LHCN-M2 (cell line): Measurements from ENCODE around the gene UNC93A. TPM values are rescaled to one million over a fixed set of nuclear protein-coding genes. Genes with fewer than 3 reads are reported as not detected.
"Not testable (repeated sequence)": the region's sequence is repeated elsewhere in the genome, so short reads cannot be mapped to it uniquely, and the experiment has no call there.

ENCODE experiments used
- DNase-seq: peaks from one replicate; pipeline ENCODE4 v3.0.0-alpha.2; 2012; ENCODE audit warnings: low read depth
- polyA plus RNA-seq: library from polyadenylated mRNA; unstranded; fragments of >200 nt; gene quantifications from one replicate; pipeline ENCODE4 v1.2.1, GENCODE V29; 2012; ENCODE audit warnings: missing spikeins
- total RNA-seq: library from RNA; depleted of rRNA; stranded (reverse); fragments of >200 nt; gene quantifications from 2 replicates; pipeline ENCODE4 v1.2.3, GENCODE V29; 2014; rRNA removed

Gene UNC93A
- total RNA-seq, result not detected in 2 replicates
- polyA plus RNA-seq, result not detected

GRCh38 chr6:167290786-167291622 is at the start of gene UNC93A:
Gene UNC93A, plus strand, starts transcription at chr6:167291315. Its CDS starts 175 bp downstream, at chr6:167291490.
- no peak for DNase-seq

DNA sequence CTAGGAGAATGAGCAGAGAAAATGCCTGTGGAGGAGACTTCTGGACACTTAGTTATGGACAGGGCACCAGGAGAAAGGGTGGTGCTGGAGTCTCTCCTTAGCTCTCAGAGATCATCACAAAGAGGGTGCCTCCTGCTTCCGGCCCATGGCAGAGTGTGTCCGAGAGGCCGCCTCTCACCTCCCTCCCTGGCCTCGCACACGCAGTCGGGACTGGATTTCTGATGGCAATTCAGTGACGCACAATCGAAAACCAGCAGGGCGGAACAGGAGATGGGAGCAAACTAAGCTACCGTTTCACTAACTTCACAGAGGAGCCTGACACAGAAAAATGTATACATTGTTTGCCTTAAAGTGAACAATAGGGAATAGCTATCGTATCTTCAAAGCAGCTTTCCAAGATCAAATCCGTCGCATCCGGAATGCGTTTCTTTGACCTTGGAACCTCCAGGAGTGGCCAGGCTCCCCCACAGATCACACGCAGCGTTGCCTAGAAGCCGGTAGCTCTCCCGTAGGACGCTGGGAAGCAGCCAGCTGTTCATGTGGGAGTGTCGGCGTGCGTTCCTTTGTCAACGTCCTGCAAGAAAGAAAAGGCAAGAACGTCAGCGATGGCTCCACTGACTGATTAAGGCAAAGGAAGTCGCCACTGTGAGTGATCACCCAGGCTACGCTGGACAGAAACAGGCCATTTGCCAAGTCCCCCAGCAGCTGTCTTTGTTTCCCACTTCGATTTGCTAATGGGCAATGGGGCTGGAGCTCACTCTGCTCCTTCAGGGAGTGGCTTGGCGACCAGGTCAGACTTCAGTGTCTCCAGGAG is 49.6 kb upstream of the UNC93A start:
- DNase-seq, result not testable (repeated sequence)

GRCh38 chr6:167242135-167242506 is 49.0 kb upstream of the UNC93A start:
- DNase-seq, result not testable (repeated sequence)

DNA sequence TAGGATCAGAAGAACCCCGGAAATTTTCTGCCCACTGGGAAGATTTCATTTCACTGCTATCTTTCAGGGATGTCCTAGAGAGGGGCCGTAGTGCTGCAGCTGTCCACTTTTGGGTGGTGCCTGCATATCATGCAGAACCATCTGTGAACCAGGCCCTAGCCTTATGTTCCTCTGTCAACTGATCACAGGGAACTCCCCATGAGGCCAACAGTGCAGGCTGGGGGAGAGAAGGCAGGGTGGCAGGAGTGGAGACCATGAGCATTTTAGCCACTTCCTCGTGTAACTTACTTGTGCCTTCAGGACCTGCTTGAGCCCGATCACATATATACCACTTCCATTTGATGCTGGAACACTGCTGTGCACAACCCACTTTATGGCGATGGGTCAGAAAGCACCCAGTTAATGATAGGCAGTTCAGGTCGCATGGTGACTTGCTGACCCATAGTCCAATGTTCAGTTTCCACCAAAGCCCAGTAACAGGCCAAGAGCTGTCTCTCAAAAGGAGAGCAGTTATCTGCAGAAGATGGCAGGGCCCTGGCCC is 48.5 kb upstream of the UNC93A start:
- not testable (repeated sequence) for DNase-seq

GRCh38 chr6:167244064-167244960 is 46.8 kb upstream of the UNC93A start:
- no peak for DNase-seq

DNA sequence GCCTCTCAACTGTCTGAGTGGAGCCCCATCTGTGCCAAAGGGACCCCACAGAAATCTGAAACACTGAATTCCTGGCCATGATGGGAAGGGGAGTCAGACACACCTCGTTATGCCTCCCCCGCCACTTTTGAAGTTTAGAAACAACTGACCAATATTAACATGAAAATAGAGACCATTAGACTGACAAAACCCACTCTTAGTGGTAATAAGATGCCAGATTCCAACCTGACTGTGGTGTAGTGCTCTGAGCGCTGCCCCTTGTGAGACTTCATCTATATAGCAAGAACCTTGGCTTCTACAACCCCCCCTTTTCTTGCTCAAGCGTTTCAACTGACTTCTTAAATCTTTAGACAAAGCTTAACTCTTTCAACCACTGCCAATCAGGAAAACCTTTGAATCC is 46.1 kb upstream of the UNC93A start:
- DNase-seq, result no peak

GRCh38 chr6:167245591-167245990 is 45.5 kb upstream of the UNC93A start:
- DNase-seq, result no peak

GRCh38 chr6:167247814-167248595 is 43.1 kb upstream of the UNC93A start:
- DNase-seq, result no peak

- not testable (repeated sequence) for DNase-seq
Observed at GRCh38 chr6:167248878-167249455, 42.1 kb upstream of the UNC93A start.

DNA sequence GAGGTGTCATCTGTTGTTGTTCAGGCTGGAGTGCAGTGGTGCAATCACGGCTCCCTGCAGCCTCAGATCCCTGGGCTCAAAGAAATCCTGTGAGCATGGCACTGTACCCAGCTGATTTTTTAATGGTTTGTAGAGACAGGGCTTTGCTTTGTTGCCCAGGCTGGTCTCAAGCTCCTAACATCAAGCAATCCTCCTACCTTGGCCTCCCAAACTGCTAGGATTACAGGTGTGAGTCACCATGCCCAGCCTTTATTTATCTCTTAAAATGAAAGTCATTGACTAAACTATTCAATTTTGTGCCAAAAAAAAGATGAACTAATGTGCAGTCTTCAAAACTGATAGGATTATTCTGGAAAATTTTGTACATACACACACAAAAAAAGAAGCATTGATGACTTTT is 38.8 kb upstream of the UNC93A start:
- DNase-seq, result no peak

GRCh38 chr6:167255918-167256553 is 35.1 kb upstream of the UNC93A start:
- no peak for DNase-seq

GRCh38 chr6:167258646-167259045 is 32.5 kb upstream of the UNC93A start:
- DNase-seq, result no peak

- DNase-seq, result not testable (repeated sequence)
Observed at GRCh38 chr6:167266057-167266829, 24.9 kb upstream of the UNC93A start.

DNA sequence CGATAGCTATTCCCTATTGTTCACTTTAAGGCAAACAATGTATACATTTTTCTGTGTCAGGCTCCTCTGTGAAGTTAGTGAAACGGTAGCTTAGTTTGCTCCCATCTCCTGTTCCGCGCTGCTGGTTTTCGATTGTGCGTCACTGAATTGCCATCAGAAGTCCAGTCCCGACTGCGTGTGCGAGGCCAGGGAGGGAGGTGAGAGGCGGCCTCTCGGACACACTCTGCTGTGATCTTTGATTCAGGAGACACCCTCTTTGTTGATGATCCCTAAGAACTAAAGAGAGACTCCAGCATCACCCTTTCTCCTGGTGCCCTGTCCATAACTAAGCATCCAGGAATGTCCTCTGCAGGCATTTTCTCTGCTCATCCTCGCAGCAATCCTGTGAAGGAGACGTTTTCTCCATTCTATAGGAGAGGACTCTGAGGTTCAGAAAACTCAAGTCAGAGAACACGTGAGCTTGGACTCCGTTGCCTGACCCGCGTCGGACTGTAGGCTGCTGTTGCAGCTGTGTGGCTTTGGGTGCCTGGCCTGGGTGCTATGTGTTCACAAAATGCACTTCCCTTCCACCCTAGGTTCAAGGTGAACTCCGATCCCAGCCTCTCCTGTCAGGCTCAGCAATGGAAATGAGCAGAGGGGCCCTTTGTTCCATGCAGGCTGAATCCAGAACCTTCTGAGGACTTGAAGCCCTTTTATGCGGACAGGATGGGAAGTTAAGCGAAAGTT is 24.1 kb upstream of the UNC93A start:
- no peak for DNase-seq

DNA sequence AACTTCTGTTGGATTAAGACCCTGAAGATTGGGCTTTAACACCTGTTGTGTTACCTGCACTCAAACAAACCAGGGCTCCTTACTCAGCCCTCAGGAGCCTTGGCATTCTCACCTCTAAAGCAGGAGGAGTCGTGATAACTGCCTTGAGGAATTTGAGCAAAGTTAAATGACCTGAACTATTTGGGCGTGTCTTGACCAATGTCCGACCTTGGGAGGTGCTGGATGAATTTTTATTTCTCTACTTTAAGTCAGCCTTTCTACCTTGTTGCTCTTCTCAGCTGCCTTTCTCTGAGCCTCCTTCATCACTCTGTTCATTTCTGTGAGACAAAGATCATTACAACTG is 23.6 kb upstream of the UNC93A start:
- DNase-seq, result not testable (repeated sequence)

- DNase-seq, result no peak
Observed at GRCh38 chr6:167267921-167268401, 23.2 kb upstream of the UNC93A start.

DNA sequence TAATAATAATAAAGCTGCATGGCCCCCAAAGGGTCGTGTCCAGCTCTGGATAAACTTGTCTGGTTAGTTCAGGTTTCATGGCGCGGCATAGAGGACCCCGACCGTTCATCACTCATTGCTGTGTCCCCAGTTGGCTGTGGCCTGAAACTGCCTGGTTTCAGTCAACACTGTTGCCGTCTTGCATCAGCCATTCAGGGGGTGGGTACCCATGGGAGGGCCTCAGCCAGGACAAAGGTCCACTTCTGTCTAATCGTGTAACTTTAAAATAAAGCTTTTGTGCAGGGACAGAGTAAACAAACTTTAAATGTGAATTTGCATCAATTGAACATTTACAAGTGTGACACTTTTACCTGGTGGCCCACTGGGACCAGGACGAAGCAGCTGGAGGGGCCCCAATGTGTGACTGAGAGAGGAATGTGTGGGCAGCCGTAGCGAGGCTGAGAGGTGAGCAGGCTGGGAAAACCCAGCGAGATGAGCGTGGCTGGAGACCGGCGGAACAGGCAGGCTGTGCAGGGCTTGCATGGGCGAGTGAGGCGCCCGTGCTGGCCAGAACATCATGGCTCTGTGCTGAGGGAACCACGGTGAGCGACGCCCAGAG is 22.3 kb upstream of the UNC93A start:
- DNase-seq, result no peak
